ENCODE results near the gene KCNJ11.

The KCNJ11 gene

DNA sequence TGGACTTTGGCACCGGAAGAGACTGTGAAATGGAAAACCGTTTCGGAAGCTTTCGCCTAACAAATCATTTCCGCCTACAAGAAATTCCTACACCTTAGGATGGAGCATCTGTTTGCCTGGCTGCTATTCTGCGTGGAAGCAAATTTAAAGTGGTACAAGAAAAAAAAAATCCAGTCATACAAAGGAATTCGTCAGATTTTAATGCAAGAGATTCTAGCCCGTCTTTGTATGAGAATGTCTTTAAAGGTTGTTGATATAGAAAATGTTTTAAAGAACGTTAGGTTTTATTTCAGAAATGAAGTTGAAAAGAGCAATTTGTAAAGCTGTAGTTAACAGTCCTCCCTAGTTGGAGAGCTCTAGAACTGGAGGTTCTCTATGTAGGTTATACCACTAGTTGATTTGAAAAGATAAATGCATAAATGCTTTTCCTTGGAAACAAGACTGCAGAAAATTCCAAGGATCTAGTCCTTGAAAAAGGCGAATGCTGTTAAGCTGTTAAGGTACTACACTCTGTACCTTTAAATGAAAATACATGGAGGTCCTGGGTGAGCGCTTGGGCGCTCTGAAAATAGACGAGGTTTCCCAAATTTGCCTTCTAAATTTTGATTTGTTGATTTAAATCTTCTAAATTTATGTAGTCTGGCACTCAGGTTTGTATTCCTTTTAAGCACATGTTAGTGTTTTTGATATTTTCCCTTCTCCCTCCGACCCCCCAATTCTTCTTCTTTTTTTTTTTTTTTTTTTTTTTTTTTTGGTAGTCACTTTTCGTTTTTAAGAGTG, 34.4 kb downstream of the KCNJ11 start:
- peak; percentile 46 for DNase-seq

DNA sequence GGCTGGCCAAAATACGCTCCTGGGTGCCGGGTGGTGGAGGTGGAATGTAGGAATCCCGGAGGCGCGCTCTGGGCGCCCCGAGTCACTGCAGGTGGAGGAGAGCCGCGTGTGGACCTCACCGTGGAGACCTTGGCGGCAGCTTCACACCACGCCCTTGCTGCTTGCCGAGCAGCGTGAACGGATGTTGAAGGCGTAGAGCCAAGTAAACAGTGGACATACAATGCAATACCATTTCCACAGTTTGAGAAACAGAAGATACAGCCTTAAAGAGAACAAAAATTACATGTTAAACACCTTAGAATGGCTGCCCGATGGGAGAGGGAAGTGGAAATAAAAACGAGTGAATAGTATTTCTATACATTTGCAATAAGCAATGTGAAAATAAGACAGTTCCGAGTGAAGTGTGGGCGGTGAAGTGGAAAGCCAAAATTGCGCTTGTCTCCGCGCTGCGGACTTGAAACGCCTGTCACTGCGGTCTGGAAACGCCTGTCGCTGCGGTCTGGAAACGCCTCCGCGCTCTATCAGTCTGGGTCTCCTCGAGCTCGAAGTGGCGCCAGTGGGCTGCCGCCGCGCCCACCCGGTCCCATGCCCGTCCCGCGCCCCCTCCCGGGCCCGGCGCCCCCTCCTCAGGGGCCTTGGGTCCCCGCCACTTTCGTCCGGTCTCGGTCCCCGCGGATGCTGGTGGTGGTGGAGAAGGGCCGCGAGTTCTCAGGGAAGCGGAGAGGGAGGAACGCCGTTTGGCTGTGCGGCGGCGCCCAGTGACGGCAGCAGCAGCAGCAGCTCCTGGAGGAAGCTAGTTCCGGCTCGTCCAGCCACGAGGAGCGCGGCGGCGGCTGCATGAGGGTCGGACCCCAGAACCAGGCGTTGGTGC, 35.3 kb downstream of the KCNJ11 start:
- DNase-seq = peak; percentile 87

DNA sequence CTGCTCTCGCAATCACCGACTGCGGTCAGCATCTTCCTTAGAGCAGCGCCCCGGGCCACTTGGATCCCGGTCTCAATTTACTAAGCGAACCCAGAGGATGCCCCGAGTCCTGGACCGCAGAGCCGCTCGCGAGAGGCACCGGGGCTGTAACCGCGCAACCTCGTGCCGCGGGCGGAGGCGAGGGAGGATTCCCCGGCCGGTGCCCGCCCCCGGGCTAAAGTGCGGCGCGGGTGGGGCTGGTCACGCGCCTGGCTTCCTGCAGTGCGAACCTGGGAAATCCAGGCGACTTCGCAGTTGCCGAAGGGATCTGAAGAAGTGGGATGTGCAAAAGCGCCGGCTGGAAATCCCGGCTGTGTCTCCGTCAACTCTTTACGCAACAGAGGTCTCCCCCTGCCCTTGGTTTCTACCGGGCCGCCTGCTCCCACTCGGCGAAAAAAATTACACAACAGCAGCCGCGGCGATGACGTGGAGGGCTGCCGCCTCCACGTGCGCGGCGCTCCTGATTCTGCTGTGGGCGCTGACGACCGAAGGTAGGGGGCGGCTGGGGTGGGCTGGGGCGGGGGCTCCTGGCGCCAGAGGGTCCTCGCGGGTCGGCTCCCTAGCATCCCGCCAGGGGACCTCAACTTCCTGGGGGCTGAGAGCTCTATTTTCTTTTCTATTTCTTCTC, 36.8 kb downstream of the KCNJ11 start, which contains the start of gene NCR3LG1:
NCR3LG1 (plus strand) TSS at position 291 of the 667 bp plus-strand sequence; CDS start at position 461, 170 bp downstream.
- DNase-seq = peak; percentile 56

DNA sequence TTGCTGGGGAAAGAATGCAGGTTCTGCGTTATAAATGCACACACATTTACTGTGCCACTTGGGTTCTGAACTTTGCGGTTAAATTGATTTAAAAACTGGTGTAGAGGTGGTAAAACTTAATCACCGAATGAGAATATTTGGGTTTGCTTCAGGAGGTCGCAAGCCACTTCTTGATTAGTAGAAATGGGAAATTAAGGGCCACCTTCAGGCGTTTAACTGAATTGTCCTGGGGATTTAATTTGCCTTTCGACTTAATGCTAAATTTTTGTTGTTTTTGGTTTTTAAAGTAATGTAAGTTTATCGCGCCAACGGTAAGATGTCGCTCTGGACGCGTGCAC, 37.3 kb downstream of the KCNJ11 start:
- peak; percentile 46 for DNase-seq

DNA sequence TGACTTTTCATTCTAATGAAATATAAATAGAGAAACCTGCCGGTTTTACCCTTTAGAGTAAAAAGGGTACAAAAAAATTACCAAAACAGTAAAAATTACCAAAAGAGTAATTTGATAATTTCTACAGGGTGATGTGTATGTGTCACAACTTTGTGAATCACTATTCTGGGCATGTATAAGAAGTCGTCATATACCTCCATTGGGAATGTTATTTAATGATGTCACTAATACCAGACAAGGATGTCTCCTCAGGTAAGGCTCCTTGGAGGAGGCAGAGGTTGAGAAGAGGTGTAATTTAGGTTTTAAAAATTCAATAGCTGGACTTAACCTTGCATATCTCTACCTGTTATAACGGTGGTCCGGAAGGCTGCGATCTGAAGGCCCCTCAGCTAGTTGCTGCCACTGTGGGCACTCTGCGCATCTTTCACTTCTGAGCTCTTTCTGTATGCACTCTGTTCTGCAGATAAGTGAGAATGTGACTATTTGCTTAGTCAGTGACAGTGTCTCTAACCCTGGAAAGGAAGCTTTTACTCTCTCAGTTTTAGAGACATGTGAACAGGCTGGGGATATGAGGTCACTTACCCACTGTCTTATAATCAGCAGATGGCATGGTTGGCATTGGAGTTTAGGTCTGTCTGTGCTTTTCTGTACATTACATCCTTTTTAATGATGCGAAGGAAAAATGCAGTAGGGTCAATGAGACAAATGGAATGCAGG, 37.8 kb downstream of the KCNJ11 start:
- peak; percentile 9 for DNase-seq

DNA sequence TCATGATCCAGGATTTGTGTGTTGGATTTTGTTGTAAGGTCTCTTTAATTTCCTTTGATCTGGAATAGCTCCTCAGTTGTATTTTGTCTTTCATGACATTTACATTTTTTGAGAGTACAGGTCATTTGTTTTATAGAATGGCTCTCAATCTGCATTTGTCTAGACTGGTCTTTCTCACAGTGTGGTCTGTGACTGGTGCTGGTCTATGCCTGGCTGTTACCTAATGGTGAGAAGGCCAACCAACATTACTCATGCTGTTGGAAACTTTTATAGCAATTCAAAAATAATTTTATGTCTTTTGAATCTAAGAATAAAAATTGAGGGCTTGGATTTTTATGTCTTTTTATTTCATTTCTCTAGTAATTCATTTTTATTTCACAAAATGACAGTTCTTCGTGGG, 40.8 kb downstream of the KCNJ11 start:
- no peak for DNase-seq

DNA sequence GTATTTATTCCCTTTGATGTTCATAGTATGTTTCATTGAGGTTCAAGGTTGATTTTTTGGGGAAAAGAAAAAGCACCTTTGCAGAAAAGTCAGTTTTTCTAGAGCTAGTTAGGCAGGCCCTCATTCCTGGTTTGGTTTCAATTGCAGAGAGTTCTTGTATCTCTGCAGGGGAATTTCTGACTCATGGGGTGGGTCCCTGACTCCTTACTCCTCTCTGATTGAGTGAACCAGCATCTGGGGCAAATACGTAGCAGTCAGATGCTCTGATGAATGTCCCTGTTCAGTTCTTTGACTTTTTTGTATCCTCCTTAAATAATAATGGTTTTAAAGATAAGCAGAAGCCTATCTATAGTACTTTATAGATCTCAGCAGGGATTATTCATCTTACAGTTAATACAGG, 44.6 kb downstream of the KCNJ11 start:
- peak; percentile 35 for DNase-seq

DNA sequence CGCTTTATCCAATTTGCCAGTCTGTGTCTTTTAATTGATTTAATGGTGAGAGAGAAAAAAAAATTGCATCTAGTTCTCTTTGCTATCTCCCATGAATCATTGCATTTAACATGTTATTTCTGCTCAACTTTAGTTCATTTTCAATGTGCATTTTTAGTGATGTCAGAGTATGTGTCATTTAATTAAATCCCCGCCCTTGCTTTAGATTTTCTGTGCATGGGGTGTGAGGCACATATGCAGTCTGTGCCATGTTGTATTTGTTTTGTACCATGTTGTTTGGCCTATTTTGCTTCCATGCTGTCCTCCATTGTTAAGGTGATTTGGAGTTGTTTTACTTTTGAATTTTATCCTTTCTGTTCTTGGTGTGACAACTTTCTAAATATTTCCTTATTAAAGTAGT, 45.2 kb downstream of the KCNJ11 start:
- DNase-seq = no peak

Data from hematopoietic multipotent progenitor cell treated with erythropoietin and hydrocortisone succinate and interleukin-3 and kit ligand, for 8 days (in vitro differentiated cells).